HEK293 (cell line): ENCODE data around the gene OTUD6A.

Experiments used
- EGR2 ChIP-seq: fragments of 450-650 bp; formaldehyde crosslinking; IDR thresholded peaks from 2 replicates; pipeline ENCODE4 v1.5.1; 2016; ENCODE audit warnings: low read depth, missing biosample characterization, missing genetic modification characterization
- HOXD13 ChIP-seq: sonication (generic); formaldehyde crosslinking; IDR thresholded peaks from 2 replicates; pipeline ENCODE4 v1.8.0; 2022; ENCODE audit warnings: missing genetic modification reagents, borderline replicate concordance
- KLF1 ChIP-seq: fragments of 450-650 bp; formaldehyde crosslinking; IDR thresholded peaks from 2 replicates; pipeline ENCODE4 v1.5.1; 2016; ENCODE audit warnings: missing biosample characterization, missing genetic modification characterization
- MYNN ChIP-seq: fragments of 450-650 bp; formaldehyde crosslinking; IDR thresholded peaks from 2 replicates; pipeline ENCODE4 v1.5.1; 2016; ENCODE audit warnings: missing biosample characterization, missing genetic modification characterization, borderline replicate concordance
- ZNF16 ChIP-seq: fragments of 450-650 bp; formaldehyde crosslinking; IDR thresholded peaks from 2 replicates; pipeline ENCODE4 v1.5.1; 2016; ENCODE audit warnings: low read depth, missing biosample characterization, missing genetic modification characterization
- ZNF776 ChIP-seq: fragments of 450-650 bp; formaldehyde crosslinking; IDR thresholded peaks from 2 replicates; pipeline ENCODE4 v1.5.0; 2017; ENCODE audit warnings: missing biosample characterization, missing genetic modification characterization, borderline replicate concordance
- TF ChIP-seq, protein P1 (sequence below): fragments of 450-650 bp; formaldehyde crosslinking; IDR thresholded peaks from 2 replicates; pipeline ENCODE4 v1.5.1; 2016; ENCODE audit warnings: missing biosample characterization, missing genetic modification characterization
- TF ChIP-seq, protein P2 (sequence below): fragments of 450-650 bp; formaldehyde crosslinking; IDR thresholded peaks from 2 replicates; pipeline ENCODE4 v1.5.1; 2017; ENCODE audit warnings: missing biosample characterization, missing genetic modification characterization
- TF ChIP-seq, protein P3 (sequence below): sonication (generic); formaldehyde crosslinking; IDR thresholded peaks from 2 replicates; pipeline ENCODE4 v1.8.1; 2022; ENCODE audit warnings: mild to moderate bottlenecking, moderate library complexity, missing genetic modification reagents
- TF ChIP-seq, protein P4 (sequence below): fragments of 450-650 bp; formaldehyde crosslinking; IDR thresholded peaks from 2 replicates; pipeline ENCODE4 v1.5.1; 2016; ENCODE audit warnings: missing biosample characterization, missing genetic modification characterization

DNA sequence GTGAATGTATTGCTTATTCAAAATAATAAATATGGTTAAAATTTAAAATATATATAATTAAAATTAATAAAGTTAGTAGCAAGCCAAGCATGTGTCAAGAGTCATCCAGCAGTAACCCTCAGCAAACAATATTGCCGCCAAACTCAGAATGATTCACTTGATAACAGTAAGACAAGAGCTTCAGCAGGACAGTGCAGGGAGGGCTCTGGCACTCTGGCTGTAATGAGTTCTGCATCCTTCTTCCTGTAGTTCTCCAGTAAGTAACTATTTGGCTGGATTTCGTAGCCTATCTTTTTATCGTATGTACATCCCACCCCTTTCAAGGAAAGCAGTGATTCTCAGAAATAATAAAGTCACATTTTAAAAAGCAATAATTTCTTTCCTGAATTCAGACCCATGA lies 17.6 kb downstream of the OTUD6A start:
- TF ChIP-seq ZNF776, result no peak
- TF ChIP-seq, protein P1, sequence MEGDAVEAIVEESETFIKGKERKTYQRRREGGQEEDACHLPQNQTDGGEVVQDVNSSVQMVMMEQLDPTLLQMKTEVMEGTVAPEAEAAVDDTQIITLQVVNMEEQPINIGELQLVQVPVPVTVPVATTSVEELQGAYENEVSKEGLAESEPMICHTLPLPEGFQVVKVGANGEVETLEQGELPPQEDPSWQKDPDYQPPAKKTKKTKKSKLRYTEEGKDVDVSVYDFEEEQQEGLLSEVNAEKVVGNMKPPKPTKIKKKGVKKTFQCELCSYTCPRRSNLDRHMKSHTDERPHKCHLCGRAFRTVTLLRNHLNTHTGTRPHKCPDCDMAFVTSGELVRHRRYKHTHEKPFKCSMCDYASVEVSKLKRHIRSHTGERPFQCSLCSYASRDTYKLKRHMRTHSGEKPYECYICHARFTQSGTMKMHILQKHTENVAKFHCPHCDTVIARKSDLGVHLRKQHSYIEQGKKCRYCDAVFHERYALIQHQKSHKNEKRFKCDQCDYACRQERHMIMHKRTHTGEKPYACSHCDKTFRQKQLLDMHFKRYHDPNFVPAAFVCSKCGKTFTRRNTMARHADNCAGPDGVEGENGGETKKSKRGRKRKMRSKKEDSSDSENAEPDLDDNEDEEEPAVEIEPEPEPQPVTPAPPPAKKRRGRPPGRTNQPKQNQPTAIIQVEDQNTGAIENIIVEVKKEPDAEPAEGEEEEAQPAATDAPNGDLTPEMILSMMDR (tag by site-specific recombination), result no peak
- TF ChIP-seq HOXD13 (CRISPR knock-in tag), result no peak
- no peak for TF ChIP-seq ZNF16 (tag by site-specific recombination)
- no peak for TF ChIP-seq MYNN
- no peak for TF ChIP-seq EGR2
- TF ChIP-seq, protein P2, sequence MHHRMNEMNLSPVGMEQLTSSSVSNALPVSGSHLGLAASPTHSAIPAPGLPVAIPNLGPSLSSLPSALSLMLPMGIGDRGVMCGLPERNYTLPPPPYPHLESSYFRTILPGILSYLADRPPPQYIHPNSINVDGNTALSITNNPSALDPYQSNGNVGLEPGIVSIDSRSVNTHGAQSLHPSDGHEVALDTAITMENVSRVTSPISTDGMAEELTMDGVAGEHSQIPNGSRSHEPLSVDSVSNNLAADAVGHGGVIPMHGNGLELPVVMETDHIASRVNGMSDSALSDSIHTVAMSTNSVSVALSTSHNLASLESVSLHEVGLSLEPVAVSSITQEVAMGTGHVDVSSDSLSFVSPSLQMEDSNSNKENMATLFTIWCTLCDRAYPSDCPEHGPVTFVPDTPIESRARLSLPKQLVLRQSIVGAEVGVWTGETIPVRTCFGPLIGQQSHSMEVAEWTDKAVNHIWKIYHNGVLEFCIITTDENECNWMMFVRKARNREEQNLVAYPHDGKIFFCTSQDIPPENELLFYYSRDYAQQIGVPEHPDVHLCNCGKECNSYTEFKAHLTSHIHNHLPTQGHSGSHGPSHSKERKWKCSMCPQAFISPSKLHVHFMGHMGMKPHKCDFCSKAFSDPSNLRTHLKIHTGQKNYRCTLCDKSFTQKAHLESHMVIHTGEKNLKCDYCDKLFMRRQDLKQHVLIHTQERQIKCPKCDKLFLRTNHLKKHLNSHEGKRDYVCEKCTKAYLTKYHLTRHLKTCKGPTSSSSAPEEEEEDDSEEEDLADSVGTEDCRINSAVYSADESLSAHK (tag by site-specific recombination), result no peak
- no peak for TF ChIP-seq KLF1 (tag by site-specific recombination)
- TF ChIP-seq, protein P3, sequence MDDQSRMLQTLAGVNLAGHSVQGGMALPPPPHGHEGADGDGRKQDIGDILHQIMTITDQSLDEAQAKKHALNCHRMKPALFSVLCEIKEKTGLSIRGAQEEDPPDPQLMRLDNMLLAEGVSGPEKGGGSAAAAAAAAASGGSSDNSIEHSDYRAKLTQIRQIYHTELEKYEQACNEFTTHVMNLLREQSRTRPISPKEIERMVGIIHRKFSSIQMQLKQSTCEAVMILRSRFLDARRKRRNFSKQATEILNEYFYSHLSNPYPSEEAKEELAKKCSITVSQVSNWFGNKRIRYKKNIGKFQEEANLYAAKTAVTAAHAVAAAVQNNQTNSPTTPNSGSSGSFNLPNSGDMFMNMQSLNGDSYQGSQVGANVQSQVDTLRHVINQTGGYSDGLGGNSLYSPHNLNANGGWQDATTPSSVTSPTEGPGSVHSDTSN (CRISPR knock-in tag), result no peak
- TF ChIP-seq, protein P4, sequence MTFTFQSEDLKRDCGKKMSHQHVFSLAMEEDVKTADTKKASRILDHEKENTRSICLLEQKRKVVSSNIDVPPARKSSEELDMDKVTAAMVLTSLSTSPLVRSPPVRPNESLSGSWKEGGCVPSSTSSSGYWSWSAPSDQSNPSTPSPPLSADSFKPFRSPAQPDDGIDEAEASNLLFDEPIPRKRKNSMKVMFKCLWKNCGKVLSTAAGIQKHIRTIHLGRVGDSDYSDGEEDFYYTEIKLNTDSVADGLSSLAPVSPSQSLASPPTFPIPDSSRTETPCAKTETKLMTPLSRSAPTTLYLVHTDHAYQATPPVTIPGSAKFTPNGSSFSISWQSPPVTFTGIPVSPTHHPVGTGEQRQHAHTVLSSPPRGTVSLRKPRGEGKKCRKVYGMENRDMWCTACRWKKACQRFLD (tag by site-specific recombination), result no peak
